ENCODE data around the gene AP3S1.

Gene AP3S1

GRCh38 chr5:115930630-115931337, 89.0 kb downstream of the AP3S1 start:
- H3K9me3 ChIP-seq (ENCODE audit: control insufficient read depth, insufficient read depth, low read depth, low read length): no peaks in the 10 kb centered on the region
- ChIA-PET POLR2A (no interaction called here), CTCF (interaction anchor here (0.5 kb wide), 1 partner anchor 331 kb away, joined by 5 read pairs; no protein-coding TSS in a partner anchor)
- no peaks in the 10 kb centered on the region for H3K36me3 ChIP-seq (ENCODE audit: control insufficient read depth in 2 of 2, insufficient read depth in 1 of 2, low read length in 2 of 2)
- no peak overlapping the region for H3K4me3 ChIP-seq (ENCODE audit: low read depth, low read length)
- no peak for TF ChIP-seq KLF17 (tag by site-specific recombination; IDR thresholded peaks at IDR 0.05)
- TF ChIP-seq WT1 (tag by site-specific recombination; IDR thresholded peaks at IDR 0.05): no peak
- TF ChIP-seq ZNF501 (tag by site-specific recombination; IDR thresholded peaks at IDR 0.05): no peak
- TF ChIP-seq PBX3 (CRISPR knock-in tag; IDR thresholded peaks at IDR 0.05): no peak
- TF ChIP-seq PRDM10 (tag by site-specific recombination; IDR thresholded peaks at IDR 0.05): no peak
- TF ChIP-seq ZSCAN23 (tag by site-specific recombination; IDR thresholded peaks at IDR 0.05): no peak
- no peak for TF ChIP-seq ZNF521 (tag by site-specific recombination; IDR thresholded peaks at IDR 0.05)
- TF ChIP-seq ZNF341 (tag by site-specific recombination; IDR thresholded peaks at IDR 0.05; ENCODE audit: low read depth): no peak
- no peak for TF ChIP-seq ZBTB49 (tag by site-specific recombination; IDR thresholded peaks at IDR 0.05; ENCODE audit: low read depth)
- TF ChIP-seq ZNF112 (tag by site-specific recombination; IDR thresholded peaks at IDR 0.05): no peak
- TF ChIP-seq PRDM6 (tag by site-specific recombination; IDR thresholded peaks at IDR 0.05): no peak
- no peak for TF ChIP-seq GFI1B (tag by site-specific recombination; IDR thresholded peaks at IDR 0.05)
- H3K27ac ChIP-seq (ENCODE audit: extremely low read depth, low read depth, low read length): no peak overlapping the region
- H3K4me1 ChIP-seq (ENCODE audit: control insufficient read depth, insufficient read depth, low read length): no peaks in the 10 kb centered on the region

- Histone ChIP-seq H3K4me3 (ENCODE audit: low read depth, low read length) (no peak overlapping the region), H3K9me3 (ENCODE audit: control insufficient read depth, insufficient read depth, low read depth, low read length) (no peaks in the 10 kb centered on the region), H3K4me1 (ENCODE audit: control insufficient read depth, insufficient read depth, low read length) (no peaks in the 10 kb centered on the region), H3K36me3 (ENCODE audit: control insufficient read depth in 2 of 2, insufficient read depth in 1 of 2, low read length in 2 of 2) (no peaks in the 10 kb centered on the region), H3K27ac (ENCODE audit: extremely low read depth, low read depth, low read length) (no peak overlapping the region)
- CTCF ChIA-PET: no interaction called here
- POLR2A ChIA-PET: no interaction called here
- TF ChIP-seq ZBTB6 (tag by site-specific recombination; IDR thresholded peaks at IDR 0.05) (no peak), KLF8 (tag by site-specific recombination; IDR thresholded peaks at IDR 0.05) (no peak), ZNF747 (tag by site-specific recombination; IDR thresholded peaks at IDR 0.05) (no peak), ZNF121 (tag by site-specific recombination; IDR thresholded peaks at IDR 0.05) (no peak), BCL11A (tag by site-specific recombination; IDR thresholded peaks at IDR 0.05; ENCODE audit: low read depth) (no peak), REST (tag by site-specific recombination; IDR thresholded peaks at IDR 0.05) (no peak), ZNF670 (tag by site-specific recombination; IDR thresholded peaks at IDR 0.05; ENCODE audit: low read depth) (no peak), OSR2 (tag by site-specific recombination; IDR thresholded peaks at IDR 0.05) (no peak)
Observed at GRCh38 chr5:115932991-115933390, 91.3 kb downstream of the AP3S1 start.

Data from HEK293 (cell line).